HFF-Myc (cell line): ENCODE measurements around the gene CHMP4B.

Source experiments
- DNase-seq: peaks from one replicate; pipeline ENCODE4 v3.0.0-alpha.2; 2011; ENCODE audit warnings: low read depth; ENCODE audit errors: extremely low read depth
- H3K4me3 ChIP-seq: replicated peaks from 2 replicates; pipeline ENCODE4 v1.5.1; 2011; ENCODE audit warnings: low read depth, mild to moderate bottlenecking, control low read depth, low read length
- CTCF ChIP-seq: IDR thresholded peaks from 2 replicates; pipeline ENCODE4 v1.5.1; 2012; ENCODE audit warnings: mild to moderate bottlenecking, low read depth, low read length, control low read depth; ENCODE audit errors: missing control alignments

The CHMP4B gene

GRCh38 chr20:33803921-33804337 is 7.2 kb upstream of the CHMP4B start:
- no peak overlapping the region for H3K4me3 ChIP-seq
- TF ChIP-seq CTCF = no peak
- DNase-seq = no peak

- no peak overlapping the region for H3K4me3 ChIP-seq
- no peak for TF ChIP-seq CTCF
- no peak for DNase-seq
These were observed 2.8 kb upstream of the CHMP4B start for GRCh38 chr20:33808388-33808787.

GRCh38 chr20:33810259-33810658 is 889 bp upstream of the CHMP4B start:
- DNase-seq = no peak
- no peak for TF ChIP-seq CTCF
- H3K4me3 ChIP-seq = no peak overlapping the region

- H3K4me3 ChIP-seq = peak overlapping the region; percentile 80
- TF ChIP-seq CTCF = no peak
- DNase-seq = no peak
These were observed 616 bp downstream of the CHMP4B start for GRCh38 chr20:33811776-33812151.

- peak overlapping the region; percentile 80 for H3K4me3 ChIP-seq
- DNase-seq = no peak
- TF ChIP-seq CTCF = no peak
These were observed 1.2 kb downstream of the CHMP4B start for GRCh38 chr20:33812152-33812849.

GRCh38 chr20:33812908-33813462 is 1.8 kb downstream of the CHMP4B start:
- peak overlapping the region; percentile 80 for H3K4me3 ChIP-seq
- DNase-seq = no peak
- TF ChIP-seq CTCF = no peak
